ENCODE measurements around the gene CSMD2. TPM values are rescaled to one million over a fixed set of nuclear protein-coding genes. Genes with fewer than 3 reads are reported as not detected.

Gene CSMD2
- total and polyA plus RNA-seq, 7 donors, result under 0.01 to 0.83 (median 0.16) TPM

GRCh38 chr1:33792216-33792615 lies 372.8 kb downstream of the CSMD2 start:
- intact Hi-C loops (cut with DNase I), result no loop called here
- TF ChIP-seq CTCF (IDR thresholded peaks at IDR 0.05), result no peak
- TF ChIP-seq POLR2AphosphoS5 (IDR thresholded peaks at IDR 0.05), result no peak
- TF ChIP-seq EP300 (IDR thresholded peaks at IDR 0.05), result no peak
- TF ChIP-seq POLR2A (IDR thresholded peaks at IDR 0.05), result no peak
- Histone ChIP-seq H3K4me1 (no peaks in the 10 kb centered on the region), H3K9me3 (no peaks in the 10 kb centered on the region), H3K36me3 (no peaks in the 10 kb centered on the region), H3K4me3 (no peak overlapping the region), H3K27me3 (no peaks in the 10 kb centered on the region), H3K27ac (no peak overlapping the region)
- 75 to 83% methylated on average over 4 of the region's 4 CpGs for WGBS, 2 donors
- DNase-seq, result no peak

- no peak for DNase-seq
- Histone ChIP-seq H3K36me3 (no peaks in the 10 kb centered on the region), H3K9me3 (no peaks in the 10 kb centered on the region), H3K27ac (no peak overlapping the region), H3K4me1 (no peaks in the 10 kb centered on the region), H3K27me3 (no peaks in the 10 kb centered on the region), H3K4me3 (no peak overlapping the region)
- TF ChIP-seq CTCF (IDR thresholded peaks at IDR 0.05), result no peak
- TF ChIP-seq POLR2A (IDR thresholded peaks at IDR 0.05), result no peak
- TF ChIP-seq EP300 (IDR thresholded peaks at IDR 0.05), result no peak
- TF ChIP-seq POLR2AphosphoS5 (IDR thresholded peaks at IDR 0.05), result no peak
- 83 to 92% methylated on average over 2 of the region's 2 CpGs for WGBS, 2 donors
- intact Hi-C loops (cut with DNase I), result no loop called here
These were observed 373.8 kb downstream of the CSMD2 start for GRCh38 chr1:33791251-33791650.

GRCh38 chr1:33790577-33790976 lies 374.5 kb downstream of the CSMD2 start:
- Histone ChIP-seq H3K9me3 (no peaks in the 10 kb centered on the region), H3K27me3 (no peaks in the 10 kb centered on the region), H3K36me3 (no peaks in the 10 kb centered on the region), H3K4me1 (no peaks in the 10 kb centered on the region), H3K27ac (no peak overlapping the region), H3K4me3 (no peak overlapping the region)
- 88 to 92% methylated on average over 1 of the region's 1 CpG for WGBS, 2 donors
- intact Hi-C loops (cut with DNase I), result no loop called here
- DNase-seq, result no peak
- no peak for TF ChIP-seq CTCF (IDR thresholded peaks at IDR 0.05)
- no peak for TF ChIP-seq POLR2AphosphoS5 (IDR thresholded peaks at IDR 0.05)
- TF ChIP-seq POLR2A (IDR thresholded peaks at IDR 0.05), result no peak
- TF ChIP-seq EP300 (IDR thresholded peaks at IDR 0.05), result no peak

- H3K36me3 ChIP-seq, result no peaks in the 10 kb centered on the region
- H3K27ac ChIP-seq, result no peak overlapping the region
- no peaks in the 10 kb centered on the region for H3K4me1 ChIP-seq
- WGBS, 2 donors, result 66 to 73% methylated on average over 3 of the region's 3 CpGs
- no peaks in the 10 kb centered on the region for H3K9me3 ChIP-seq
- no peaks in the 10 kb centered on the region for H3K27me3 ChIP-seq
- intact Hi-C loops (cut with DNase I), result no loop called here
- DNase-seq, result no peak
- TF ChIP-seq CTCF (IDR thresholded peaks at IDR 0.05) (no peak), POLR2AphosphoS5 (IDR thresholded peaks at IDR 0.05) (no peak), POLR2A (IDR thresholded peaks at IDR 0.05) (no peak), EP300 (IDR thresholded peaks at IDR 0.05) (no peak)
- no peak overlapping the region for H3K4me3 ChIP-seq
These were observed 380.2 kb downstream of the CSMD2 start for GRCh38 chr1:33784876-33785275.

GRCh38 chr1:33782776-33783175 lies 382.3 kb downstream of the CSMD2 start:
- no peaks in the 10 kb centered on the region for H3K4me1 ChIP-seq
- H3K4me3 ChIP-seq, result no peak overlapping the region
- no peaks in the 10 kb centered on the region for H3K36me3 ChIP-seq
- WGBS, 2 donors, result 79 to 89% methylated on average over 7 of the region's 7 CpGs
- H3K27me3 ChIP-seq, result no peaks in the 10 kb centered on the region
- DNase-seq, result no peak
- no peak for TF ChIP-seq POLR2A (IDR thresholded peaks at IDR 0.05)
- no peak for TF ChIP-seq CTCF (IDR thresholded peaks at IDR 0.05)
- no peak for TF ChIP-seq EP300 (IDR thresholded peaks at IDR 0.05)
- H3K9me3 ChIP-seq, result no peaks in the 10 kb centered on the region
- no peak overlapping the region for H3K27ac ChIP-seq
- intact Hi-C loops (cut with DNase I), result no loop called here

All from sigmoid colon (tissue), 7 donors.